ENCODE data around the gene NDUFV3.

GRCh38 chr21:42939582-42940413 is 46.7 kb downstream of the NDUFV3 start:
- TF ChIP-seq CTCF (IDR thresholded peaks at IDR 0.05; ENCODE audit: extremely low read depth in 1 of 2, insufficient read depth in 1 of 2, low read depth in 1 of 2, low read length in 2 of 2) (no peak), POLR2AphosphoS5 (IDR thresholded peaks at IDR 0.05; ENCODE audit: insufficient read depth, low read depth, low read length) (no peak), POLR2A (IDR thresholded peaks at IDR 0.05; ENCODE audit: low read depth, low read length) (no peak), MYC (IDR thresholded peaks at IDR 0.05; ENCODE audit: low read depth, low read length) (no peak)
- TF ChIP-seq, protein P1, sequence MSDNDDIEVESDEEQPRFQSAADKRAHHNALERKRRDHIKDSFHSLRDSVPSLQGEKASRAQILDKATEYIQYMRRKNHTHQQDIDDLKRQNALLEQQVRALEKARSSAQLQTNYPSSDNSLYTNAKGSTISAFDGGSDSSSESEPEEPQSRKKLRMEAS (IDR thresholded peaks at IDR 0.05; ENCODE audit: insufficient read depth, insufficient read length) = no peak
